OCI-LY1 (cell line): ENCODE data around the gene IRF2.

Experiments
- CTCF ChIP-seq: fragments of 200-600 bp; sonication (generic), shearing (Covaris generic); IDR thresholded peaks from 2 replicates; pipeline ENCODE4 v1.5.1; 2017; ENCODE audit warnings: mild to moderate bottlenecking, antibody characterized with exemption, low read length, moderate library complexity, mixed read lengths
- EZH2 ChIP-seq: fragments of 200-600 bp; sonication (generic), shearing (Covaris generic); IDR thresholded peaks from 2 replicates; pipeline ENCODE4 v1.8.0; 2017; ENCODE audit warnings: borderline replicate concordance, mixed run types, mild to moderate bottlenecking, antibody characterized with exemption, low read length, moderate library complexity, mixed read lengths

- TF ChIP-seq CTCF, result no peak
- TF ChIP-seq EZH2, result no peak
Measured at GRCh38 chr4:184474263-184475095, at the start of gene IRF2.
